NCI-H2081 (cell line): ENCODE measurements around the gene PLD5.
"Not testable (repeated sequence)": the region's sequence is repeated elsewhere in the genome, so short reads cannot be mapped to it uniquely, and the experiment has no call there.

Source experiments
- DNase-seq, 2 experiments: peaks; one replicate each; lab custom pipeline; 2025; lab: John Stamatoyannopoulos, UW

Gene PLD5

GRCh38 chr1:242489545-242489944, 35.0 kb downstream of the PLD5 start:
- no peak for DNase-seq

GRCh38 chr1:242477944-242478343, 46.6 kb downstream of the PLD5 start:
- peak; percentile 45 to 75 for DNase-seq

GRCh38 chr1:242470774-242471173, 53.7 kb downstream of the PLD5 start:
- DNase-seq = no peak

- no peak for DNase-seq
Measured at GRCh38 chr1:242468784-242469183, 55.7 kb downstream of the PLD5 start.

GRCh38 chr1:242467556-242468145, 56.8 kb downstream of the PLD5 start:
- peak; percentile 81 to 83 for DNase-seq

- no peak for DNase-seq
Measured at GRCh38 chr1:242462867-242463266, 61.6 kb downstream of the PLD5 start.

- not testable (repeated sequence) for DNase-seq
Measured at GRCh38 chr1:242459740-242460139, 64.8 kb downstream of the PLD5 start.

- no peak for DNase-seq
Measured at GRCh38 chr1:242456726-242457269, 67.7 kb downstream of the PLD5 start.

GRCh38 chr1:242455052-242455361, 69.5 kb downstream of the PLD5 start:
- DNase-seq = no peak

- peak; percentile 79 to 81 for DNase-seq
Measured at GRCh38 chr1:242454262-242455051, 70.0 kb downstream of the PLD5 start.

- no peak for DNase-seq
Measured at GRCh38 chr1:242452573-242452972, 71.9 kb downstream of the PLD5 start.

- DNase-seq = peak; percentile 45 to 68
Measured at GRCh38 chr1:242449661-242450060, 74.8 kb downstream of the PLD5 start.

GRCh38 chr1:242448910-242449645, 75.4 kb downstream of the PLD5 start:
- DNase-seq = peak; percentile 68 to 85

- DNase-seq = no peak
Measured at GRCh38 chr1:242447689-242448088, 76.8 kb downstream of the PLD5 start.

GRCh38 chr1:242440757-242441156, 83.7 kb downstream of the PLD5 start:
- no peak for DNase-seq

GRCh38 chr1:242435200-242435599, 89.3 kb downstream of the PLD5 start:
- peak; percentile 78 to 88 for DNase-seq

- DNase-seq = no peak
Measured at GRCh38 chr1:242432491-242433095, 91.9 kb downstream of the PLD5 start.

GRCh38 chr1:242431786-242432185, 92.7 kb downstream of the PLD5 start:
- DNase-seq = peak in 1 of 2 experiments; percentile 52

- peak in 1 of 2 experiments; percentile 47 for DNase-seq
Measured at GRCh38 chr1:242430956-242431355, 93.5 kb downstream of the PLD5 start.

GRCh38 chr1:242428399-242429190, 95.9 kb downstream of the PLD5 start:
- peak; percentile 67 to 90 for DNase-seq

GRCh38 chr1:242427519-242427918, 97.0 kb downstream of the PLD5 start:
- peak; percentile 44 to 73 for DNase-seq
